ENCODE measurements around the gene CRY1. TPM values are rescaled to one million over a fixed set of nuclear protein-coding genes. Genes with fewer than 3 reads are reported as not detected.

The CRY1 gene
- total and polyA plus RNA-seq, 10 donors, result 1.9 to 32.3 (median 14.2) TPM

GRCh38 chr12:107103516-107103915, 10.2 kb upstream of the CRY1 start:
- DNase-seq, result no peak
- Histone ChIP-seq H3K4me1 (no peaks in the 10 kb centered on the region), H3K4me3 (no peak overlapping the region), H3K9me3 (no peaks in the 10 kb centered on the region), H3K27ac (no peak overlapping the region), H3K27me3 (replicated peaks in 1 of 7) (peaks cover 0 to 10% (median 0%) of the 10 kb centered on the region in 7 donors), H3K36me3 (no peaks in the 10 kb centered on the region)
- TF ChIP-seq CTCF (IDR thresholded peaks at IDR 0.05 in 8 of 11, conservative IDR thresholded peaks at IDR 0.05 in 3 of 11), result no peak
- intact Hi-C loops (cut with DNase I; ENCODE audit: low total_unique reads), result loop anchor here (10.0 kb wide), 1 partner anchor 719 kb away; no protein-coding TSS in a partner anchor

- no peaks in the 10 kb centered on the region for H3K9me3 ChIP-seq
- no peak overlapping the region for H3K4me3 ChIP-seq
- no peak for DNase-seq
- no peak for TF ChIP-seq POLR2AphosphoS5 (IDR thresholded peaks at IDR 0.05)
- TF ChIP-seq CTCF (IDR thresholded peaks at IDR 0.05 in 8 of 11, conservative IDR thresholded peaks at IDR 0.05 in 3 of 11), result no peak
- TF ChIP-seq POLR2A (IDR thresholded peaks at IDR 0.05), result no peak
- WGBS, 5 donors, result 90 to 97% (median 91%) methylated on average over 3 of the region's 3 CpGs
- H3K4me1 ChIP-seq, result no peaks in the 10 kb centered on the region
- peaks cover 0 to 10% (median 0%) of the 10 kb centered on the region in 7 donors for H3K27me3 ChIP-seq (replicated peaks in 1 of 7)
- H3K36me3 ChIP-seq, result no peaks in the 10 kb centered on the region
- intact Hi-C loops (cut with DNase I; ENCODE audit: low total_unique reads), result loop anchor here (10.0 kb wide), 1 partner anchor 718 kb away; no protein-coding TSS in a partner anchor
- H3K27ac ChIP-seq, result no peak overlapping the region
Observed at GRCh38 chr12:107103097-107103496, 9.7 kb upstream of the CRY1 start.

GRCh38 chr12:107102294-107102693, 8.9 kb upstream of the CRY1 start:
- Histone ChIP-seq H3K9me3 (no peaks in the 10 kb centered on the region), H3K27me3 (replicated peaks in 1 of 7) (peaks cover 0 to 10% (median 0%) of the 10 kb centered on the region in 7 donors), H3K4me3 (no peak overlapping the region), H3K36me3 (no peaks in the 10 kb centered on the region), H3K27ac (no peak overlapping the region), H3K4me1 (no peaks in the 10 kb centered on the region)
- no peak for TF ChIP-seq POLR2AphosphoS5 (IDR thresholded peaks at IDR 0.05)
- DNase-seq, result no peak
- intact Hi-C loops (cut with DNase I; ENCODE audit: low total_unique reads), result loop anchor here (10.0 kb wide), 1 partner anchor 717 kb away; no protein-coding TSS in a partner anchor

DNA sequence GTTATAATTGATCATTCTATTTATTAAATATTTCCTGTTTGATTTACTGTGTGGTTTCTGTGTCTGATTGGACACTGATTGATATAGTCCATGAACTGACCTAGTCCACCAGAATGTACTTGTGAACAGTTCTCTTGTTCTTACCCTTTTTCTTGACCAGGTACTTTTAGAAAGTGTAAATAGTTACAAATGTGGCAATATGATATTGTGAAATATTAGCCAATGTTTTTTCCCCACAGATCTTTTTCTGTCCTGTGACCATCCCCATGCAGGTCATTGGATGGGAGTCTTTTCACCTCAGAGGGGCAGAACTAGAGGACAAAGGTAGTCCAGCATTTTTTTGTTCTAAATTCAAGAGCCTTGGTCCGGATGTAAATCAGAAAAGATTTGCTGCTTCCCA, 8.3 kb upstream of the CRY1 start:
- no peak for DNase-seq
- WGBS, 5 donors, result 74 to 97% (median 91%) methylated on average over 1 of the region's 1 CpG
- H3K36me3 ChIP-seq, result no peaks in the 10 kb centered on the region
- intact Hi-C loops (cut with DNase I; ENCODE audit: low total_unique reads), result loop anchor here (10.0 kb wide), 1 partner anchor 717 kb away; no protein-coding TSS in a partner anchor
- H3K27me3 ChIP-seq (replicated peaks in 1 of 7), result peaks cover 0 to 3% (median 0%) of the 10 kb centered on the region in 7 donors
- no peak overlapping the region for H3K4me3 ChIP-seq
- no peak for TF ChIP-seq POLR2AphosphoS5 (IDR thresholded peaks at IDR 0.05)
- no peak for TF ChIP-seq POLR2A (IDR thresholded peaks at IDR 0.05)
- TF ChIP-seq CTCF (IDR thresholded peaks at IDR 0.05 in 8 of 11, conservative IDR thresholded peaks at IDR 0.05 in 3 of 11), result no peak
- H3K27ac ChIP-seq, result no peak overlapping the region
- no peaks in the 10 kb centered on the region for H3K4me1 ChIP-seq
- peaks cover 0 to 5% (median 0%) of the 10 kb centered on the region in 8 donors for H3K9me3 ChIP-seq

DNA sequence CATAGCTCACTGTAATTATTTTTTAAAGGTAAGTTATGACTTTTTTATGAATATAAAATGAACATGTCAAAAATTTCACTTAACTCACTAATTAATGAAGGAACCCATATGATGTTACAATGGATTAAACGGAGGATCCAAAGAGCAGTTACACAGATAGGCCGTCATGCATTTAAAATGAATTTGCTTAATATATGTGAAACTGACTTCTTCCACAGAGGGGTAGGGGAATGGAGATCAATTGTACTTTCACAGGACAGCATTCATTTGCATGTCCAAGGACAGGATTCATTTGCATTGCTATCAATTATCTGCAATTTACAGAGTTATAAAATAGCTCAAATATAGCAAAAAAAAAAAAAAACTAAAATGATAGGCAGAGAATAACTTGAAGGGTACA, 6.6 kb upstream of the CRY1 start:
- no peak overlapping the region for H3K27ac ChIP-seq
- peaks cover 0 to 10% (median 0%) of the 10 kb centered on the region in 8 donors for H3K9me3 ChIP-seq
- intact Hi-C loops (cut with DNase I; ENCODE audit: low total_unique reads), result loop anchor here (10.0 kb wide), 1 partner anchor 715 kb away; no protein-coding TSS in a partner anchor
- no peak overlapping the region for H3K4me3 ChIP-seq
- no peak for DNase-seq
- no peaks in the 10 kb centered on the region for H3K27me3 ChIP-seq (replicated peaks in 1 of 7)
- TF ChIP-seq CTCF (IDR thresholded peaks at IDR 0.05 in 8 of 11, conservative IDR thresholded peaks at IDR 0.05 in 3 of 11), result no peak
- TF ChIP-seq POLR2AphosphoS5 (IDR thresholded peaks at IDR 0.05), result no peak
- TF ChIP-seq POLR2A (IDR thresholded peaks at IDR 0.05), result no peak
- no peaks in the 10 kb centered on the region for H3K4me1 ChIP-seq
- H3K36me3 ChIP-seq, result no peaks in the 10 kb centered on the region
- WGBS, 5 donors, result 84 to 89% (median 87%) methylated on average over 2 of the region's 2 CpGs

Measured in spleen (tissue), 11 donors.